DOHH2 (cell line): ENCODE results near the gene JOSD2.

ENCODE experiments used
- H3F3A ChIP-seq: fragments of 200-600 bp; sonication (generic), shearing (Covaris generic); 2 replicates; pipeline ENCODE4 v1.6.0; 2016; ENCODE audit warnings: antibody characterized with exemption, mild to moderate bottlenecking; ENCODE audit not compliant: control insufficient read depth, insufficient read depth
- H3K27ac ChIP-seq: fragments of 200-600 bp; sonication (generic); 2 replicates; pipeline ENCODE4 v1.5.1; 2014; ENCODE audit warnings: low read depth, mild to moderate bottlenecking, low read length, moderate library complexity
- H3K27me3 ChIP-seq: fragments of 200-600 bp; sonication (generic); 2 replicates; pipeline ENCODE4 v1.6.1; 2014; ENCODE audit warnings: mild to moderate bottlenecking, low read length, mixed read lengths; ENCODE audit not compliant: control insufficient read depth
- H3K36me3 ChIP-seq: fragments of 200-600 bp; sonication (generic); 2 replicates; pipeline ENCODE4 v1.6.1; 2014; ENCODE audit warnings: mild to moderate bottlenecking, low read length, moderate library complexity, mixed read lengths; ENCODE audit not compliant: control insufficient read depth
- H3K4me1 ChIP-seq: fragments of 200-600 bp; sonication (generic); 2 replicates; pipeline ENCODE4 v1.6.1; 2014; ENCODE audit warnings: mild to moderate bottlenecking, low read length, mixed read lengths; ENCODE audit not compliant: control insufficient read depth
- H3K4me2 ChIP-seq: fragments of 200-600 bp; sonication (generic); 2 replicates; pipeline ENCODE4 v1.6.0; 2014; ENCODE audit warnings: mild to moderate bottlenecking, low read length, moderate library complexity
- H3K4me3 ChIP-seq: fragments of 200-600 bp; sonication (generic); 2 replicates; pipeline ENCODE4 v1.5.1; 2014; ENCODE audit warnings: mild to moderate bottlenecking, low read length, mixed read lengths
- H3K79me2 ChIP-seq: fragments of 200-600 bp; sonication (generic); 2 replicates; pipeline ENCODE4 v1.6.1; 2014; ENCODE audit warnings: mild to moderate bottlenecking, low read length, mixed read lengths; ENCODE audit not compliant: control insufficient read depth
- H3K9me2 ChIP-seq: fragments of 200-600 bp; sonication (generic); replicated peaks from 2 replicates; pipeline ENCODE4 v1.6.1; 2014; ENCODE audit warnings: mild to moderate bottlenecking, low read length, mixed read lengths; ENCODE audit not compliant: control insufficient read depth
- H3K9me3 ChIP-seq: fragments of 200-600 bp; sonication (generic); 2 replicates; pipeline ENCODE4 v1.6.1; 2014; ENCODE audit warnings: antibody characterized with exemption, low read length, mixed read lengths; ENCODE audit not compliant: control insufficient read depth, insufficient read depth
- H4K20me1 ChIP-seq: fragments of 200-600 bp; sonication (generic); 2 replicates; pipeline ENCODE4 v1.6.0; 2014; ENCODE audit warnings: low read depth, mild to moderate bottlenecking, antibody characterized with exemption, low read length, moderate library complexity; ENCODE audit not compliant: control insufficient read depth, insufficient read depth
- EZH2phosphoT487 ChIP-seq: fragments of 200-600 bp; sonication (generic); IDR thresholded peaks from 2 replicates; pipeline ENCODE4 v1.6.1; 2017; ENCODE audit warnings: borderline replicate concordance, mild to moderate bottlenecking, antibody characterized with exemption, low read length, moderate library complexity, mixed read lengths
- TF ChIP-seq, protein P1 (sequence below): fragments of 200-600 bp; sonication (generic); IDR thresholded peaks from one replicate; pipeline ENCODE4 v1.5.1; 2014; ENCODE audit warnings: antibody characterized with exemption, mild to moderate bottlenecking, low read depth, low read length; ENCODE audit not compliant: poor library complexity, severe bottlenecking

The JOSD2 gene

DNA sequence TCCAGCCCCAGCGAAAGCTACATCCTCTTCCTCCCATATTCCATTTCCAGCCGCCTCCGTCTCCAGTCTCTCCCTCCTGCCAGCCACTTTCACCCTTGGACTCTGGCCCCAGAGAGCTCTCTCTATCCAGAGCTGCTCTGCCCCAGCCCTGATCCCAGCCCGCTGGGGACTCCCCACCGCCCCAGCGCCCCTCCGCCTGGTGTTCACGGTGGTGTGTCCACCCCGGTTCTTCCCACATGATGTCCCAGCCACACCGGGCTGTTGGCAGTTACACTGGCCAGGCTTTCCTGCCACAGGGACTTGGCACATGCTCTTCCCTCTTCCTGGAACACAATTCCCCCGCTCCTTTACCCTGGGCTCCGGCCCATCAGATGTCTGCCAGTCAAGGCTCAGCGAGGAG, 46.0 kb downstream of the JOSD2 start:
- H3K4me2 ChIP-seq, result no peak overlapping the region
- no peak overlapping the region for H3K4me3 ChIP-seq
- H3K79me2 ChIP-seq, result no peaks in the 10 kb centered on the region
- no peaks in the 10 kb centered on the region for H3K9me3 ChIP-seq
- no peaks in the 10 kb centered on the region for H3K27me3 ChIP-seq
- peaks cover 23% of the 10 kb centered on the region for H3K36me3 ChIP-seq
- H3F3A ChIP-seq, result peaks cover 10% of the 10 kb centered on the region
- H4K20me1 ChIP-seq, result no peaks in the 10 kb centered on the region
- H3K9me2 ChIP-seq, result no peaks in the 10 kb centered on the region
- no peak overlapping the region for H3K27ac ChIP-seq
- TF ChIP-seq EZH2phosphoT487, result no peak
- TF ChIP-seq, protein P1, sequence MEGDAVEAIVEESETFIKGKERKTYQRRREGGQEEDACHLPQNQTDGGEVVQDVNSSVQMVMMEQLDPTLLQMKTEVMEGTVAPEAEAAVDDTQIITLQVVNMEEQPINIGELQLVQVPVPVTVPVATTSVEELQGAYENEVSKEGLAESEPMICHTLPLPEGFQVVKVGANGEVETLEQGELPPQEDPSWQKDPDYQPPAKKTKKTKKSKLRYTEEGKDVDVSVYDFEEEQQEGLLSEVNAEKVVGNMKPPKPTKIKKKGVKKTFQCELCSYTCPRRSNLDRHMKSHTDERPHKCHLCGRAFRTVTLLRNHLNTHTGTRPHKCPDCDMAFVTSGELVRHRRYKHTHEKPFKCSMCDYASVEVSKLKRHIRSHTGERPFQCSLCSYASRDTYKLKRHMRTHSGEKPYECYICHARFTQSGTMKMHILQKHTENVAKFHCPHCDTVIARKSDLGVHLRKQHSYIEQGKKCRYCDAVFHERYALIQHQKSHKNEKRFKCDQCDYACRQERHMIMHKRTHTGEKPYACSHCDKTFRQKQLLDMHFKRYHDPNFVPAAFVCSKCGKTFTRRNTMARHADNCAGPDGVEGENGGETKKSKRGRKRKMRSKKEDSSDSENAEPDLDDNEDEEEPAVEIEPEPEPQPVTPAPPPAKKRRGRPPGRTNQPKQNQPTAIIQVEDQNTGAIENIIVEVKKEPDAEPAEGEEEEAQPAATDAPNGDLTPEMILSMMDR, result no peak
- H3K4me1 ChIP-seq, result peaks cover 16% of the 10 kb centered on the region

DNA sequence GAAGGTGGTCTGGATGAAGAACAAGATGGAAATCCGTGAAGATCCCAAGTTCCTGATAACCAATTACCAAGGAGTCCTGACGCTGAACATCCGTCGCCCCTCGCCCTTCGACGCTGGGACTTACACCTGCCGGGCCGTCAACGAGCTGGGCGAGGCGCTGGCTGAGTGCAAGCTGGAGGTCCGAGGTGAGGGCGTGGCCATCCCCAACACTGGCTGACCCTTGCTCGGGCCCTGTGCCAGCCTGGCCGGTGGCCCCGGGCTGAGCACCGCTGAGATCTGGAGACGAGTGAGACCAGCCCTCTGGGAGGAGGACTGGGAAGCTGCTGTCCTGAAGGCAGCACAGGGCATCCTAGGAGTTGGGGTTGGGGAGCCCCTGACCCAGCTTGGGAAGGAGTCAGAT, 46.6 kb downstream of the JOSD2 start:
- peaks cover 14% of the 10 kb centered on the region for H3F3A ChIP-seq
- no peaks in the 10 kb centered on the region for H4K20me1 ChIP-seq

DNA sequence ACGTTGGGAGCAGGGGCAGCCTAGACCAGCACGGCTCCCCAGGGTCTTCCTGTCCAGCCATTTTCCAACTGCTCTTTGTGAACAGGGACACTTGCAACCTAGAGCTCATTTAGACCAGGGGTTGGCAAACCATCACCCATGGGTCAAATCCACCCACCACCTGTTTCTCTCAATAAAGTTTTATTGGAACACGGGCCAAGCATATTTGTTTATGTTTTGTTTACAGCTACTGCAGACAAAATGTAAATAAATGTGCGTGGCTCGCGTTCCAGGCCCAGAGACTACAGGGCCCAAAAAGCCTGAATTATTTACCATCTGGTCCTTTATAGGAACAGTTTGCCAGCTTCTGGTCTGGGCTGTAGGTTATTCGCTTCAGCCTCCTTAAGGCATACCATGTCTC, 48.0 kb downstream of the JOSD2 start:
- Histone ChIP-seq H3K36me3 (peaks cover 27% of the 10 kb centered on the region), H3K4me2 (no peak overlapping the region), H3K27ac (no peak overlapping the region), H3F3A (peaks cover 14% of the 10 kb centered on the region), H3K4me1 (peaks cover 27% of the 10 kb centered on the region), H3K27me3 (no peaks in the 10 kb centered on the region), H4K20me1 (no peaks in the 10 kb centered on the region), H3K9me2 (no peaks in the 10 kb centered on the region), H3K4me3 (no peak overlapping the region), H3K79me2 (no peaks in the 10 kb centered on the region), H3K9me3 (no peaks in the 10 kb centered on the region)
- TF ChIP-seq, protein P1, result no peak
- no peak for TF ChIP-seq EZH2phosphoT487

More for the DNA sequence above, 46.6 kb downstream of the JOSD2 start:
- H3K9me2 ChIP-seq, result no peaks in the 10 kb centered on the region
- no peak overlapping the region for H3K4me3 ChIP-seq
- peaks cover 23% of the 10 kb centered on the region for H3K4me1 ChIP-seq
- no peaks in the 10 kb centered on the region for H3K27me3 ChIP-seq
- no peaks in the 10 kb centered on the region for H3K79me2 ChIP-seq
- TF ChIP-seq EZH2phosphoT487, result no peak
- TF ChIP-seq, protein P1, result no peak
- no peak overlapping the region for H3K27ac ChIP-seq
- H3K36me3 ChIP-seq, result peaks cover 23% of the 10 kb centered on the region
- H3K4me2 ChIP-seq, result no peak overlapping the region
- H3K9me3 ChIP-seq, result no peaks in the 10 kb centered on the region
